ENCODE data around the gene XRN1. TPM values are rescaled to one million over a fixed set of nuclear protein-coding genes. Genes with fewer than 3 reads are reported as not detected.

Gene XRN1
- total RNA-seq, 1 experiment from 2014 or later = 3.8 TPM

Other genes with a start within 250 kb of the XRN1 start
- gene GK5, start 222.5 kb downstream of the XRN1 start, total RNA-seq (2014; rRNA removed; shearing (Covaris generic); ENCODE audit: low replicate concordance) = 9.1 and 13.8 TPM in 2 replicates
- 7.6 and 8.9 TPM in 2 replicates for gene ATR, start 130.7 kb upstream of the XRN1 start, total RNA-seq (2014; rRNA removed; shearing (Covaris generic); ENCODE audit: low replicate concordance)
- gene PLS1, start 148.4 kb upstream of the XRN1 start, total RNA-seq (2014; rRNA removed; shearing (Covaris generic); ENCODE audit: low replicate concordance) = 25.0 and 36.6 TPM in 2 replicates

Data from Caki2 (cell line).